Spleen (tissue), 11 donors: ENCODE results near the gene CEP131. TPM values are rescaled to one million over a fixed set of nuclear protein-coding genes. Genes with fewer than 3 reads are reported as not detected.
"Not testable (repeated sequence)": the region's sequence is repeated elsewhere in the genome, so short reads cannot be mapped to it uniquely, and the experiment has no call there.

ENCODE experiments used
- DNase-seq: peaks from one replicate; pipeline ENCODE4 v3.0.0-alpha.2; 2020
- H3K27ac ChIP-seq, 8 donors: fragments of 200-600 bp; sonication (generic) in 7 of 8; 1 replicate in 4 of 8; 2 replicates in 4 of 8; pipeline versions ENCODE4 v1.5.0 to v1.8.0; 2016 to 2021; ENCODE audit warnings: inconsistent platforms in 4 of 8, mild to moderate bottlenecking in 4 of 8, moderate library complexity in 1 of 8
- H3K27me3 ChIP-seq, 7 donors: fragments of 200-600 bp; sonication (generic) in 6 of 7; replicated peaks in 1 of 7; 1 replicate in 4 of 7; 2 replicates in 3 of 7; pipeline versions ENCODE4 v1.5.0 to v1.8.0; 2016 to 2021; ENCODE audit warnings: inconsistent platforms in 3 of 7, mild to moderate bottlenecking in 1 of 7
- H3K36me3 ChIP-seq, 6 donors: fragments of 200-600 bp; sonication (generic) in 5 of 6; 1 replicate in 4 of 6; 2 replicates in 2 of 6; pipeline versions ENCODE4 v1.5.0 to v1.8.0; 2016 to 2021; ENCODE audit warnings: inconsistent platforms in 2 of 6
- H3K4me1 ChIP-seq, 6 donors: fragments of 200-600 bp; sonication (generic) in 5 of 6; 1 replicate in 3 of 6; 2 replicates in 3 of 6; pipeline versions ENCODE4 v1.5.0 to v1.8.0; 2016 to 2021; ENCODE audit warnings: inconsistent platforms in 3 of 6
- H3K4me3 ChIP-seq, 8 donors: fragments of 200-600 bp; sonication (generic) in 7 of 8; 1 replicate in 4 of 8; 2 replicates in 4 of 8; pipeline versions ENCODE4 v1.5.0 to v1.8.0; 2016 to 2021; ENCODE audit warnings: inconsistent platforms in 4 of 8, mild to moderate bottlenecking in 4 of 8, moderate library complexity in 2 of 8
- H3K9me3 ChIP-seq, 8 donors: fragments of 200-600 bp; sonication (generic) in 7 of 8; 1 replicate in 4 of 8; 2 replicates in 4 of 8; pipeline versions ENCODE4 v1.5.0 to v1.8.0; 2016 to 2021; ENCODE audit warnings: inconsistent platforms in 4 of 8
- POLR2A ChIP-seq, 3 donors: fragments of 450-650 bp; IDR thresholded peaks; one replicate each; pipeline ENCODE4 v1.5.1; 2017; ENCODE audit warnings: antibody characterized with exemption in 3 of 3, mild to moderate bottlenecking in 1 of 3
- POLR2AphosphoS5 ChIP-seq, 3 donors: sonication (generic); formaldehyde crosslinking; IDR thresholded peaks; one replicate each; pipeline ENCODE4 v1.5.1; 2017; ENCODE audit warnings: antibody characterized with exemption in 3 of 3
- WGBS, 5 donors: extraction: QIAGEN DNeasy Blood & Tissue Kit in 3 of 5; methylation state at CpG; one replicate each; pipeline versions ENCODE4 v1.1.5 to v1.1.7; 2013 to 2018; 5-methylcytosine and 5-hydroxymethylcytosine counted together
- intact Hi-C: fragments of 100-400 bp; cut with DNase I; formaldehyde crosslinking; loops from one replicate; pipeline ENCODE4 v1.15.0; 2023; ENCODE audit warnings: low total_unique reads
- polyA plus RNA-seq, 3 donors: library from polyadenylated mRNA; stranded (reverse); fragments of 200-250 nt; gene quantifications; one replicate each; pipeline ENCODE4 v1.2.1, GENCODE V29; 2013
- total RNA-seq, 7 donors: library from RNA; depleted of rRNA in 3 of 7; stranded (reverse); fragments of >200 nt in 3 of 7; fragmentation: NEBNext Ultra II Directional in 4 of 7; extraction: Animal tissue kit (Norgen Biotek cat#: 25700) in 4 of 7; gene quantifications; one replicate each; pipeline versions ENCODE4 v1.1.0 to v1.2.1, GENCODE V29; 2016 to 2021
- TF ChIP-seq, protein P1 (sequence below), 11 experiments: fragments of 200-600 bp in 7 of 11; fragments of 450-650 bp in 4 of 11; sonication (generic) in 4 of 11; IDR thresholded peaks in 8 of 11; conservative IDR thresholded peaks in 3 of 11; 1 replicate in 7 of 11; 2 replicates in 4 of 11; pipeline versions ENCODE4 v1.4.0 to v1.8.0; 2016 to 2021; ENCODE audit warnings: antibody characterized with exemption in 11 of 11, inconsistent platforms in 4 of 11, mild to moderate bottlenecking in 1 of 11
- donor health status: healthy with polysubstance abuse.
- donor health status: DM: no; HTN: no; CAD: no; lungs with moderate emphysema.
- donor health status: DM: no; HTN: no; CAD: no.
- donor health status: Bipolar disorder and iron deficiency.
- donor health status: healthy.
- donor health status: DM: no; HTN: no; CAD: no.
- donor health status: DM: yes; HTN: yes; CAD: no.

Gene CEP131
- total and polyA plus RNA-seq, 10 donors, result 8.5 to 26.7 (median 13.3) TPM

DNA sequence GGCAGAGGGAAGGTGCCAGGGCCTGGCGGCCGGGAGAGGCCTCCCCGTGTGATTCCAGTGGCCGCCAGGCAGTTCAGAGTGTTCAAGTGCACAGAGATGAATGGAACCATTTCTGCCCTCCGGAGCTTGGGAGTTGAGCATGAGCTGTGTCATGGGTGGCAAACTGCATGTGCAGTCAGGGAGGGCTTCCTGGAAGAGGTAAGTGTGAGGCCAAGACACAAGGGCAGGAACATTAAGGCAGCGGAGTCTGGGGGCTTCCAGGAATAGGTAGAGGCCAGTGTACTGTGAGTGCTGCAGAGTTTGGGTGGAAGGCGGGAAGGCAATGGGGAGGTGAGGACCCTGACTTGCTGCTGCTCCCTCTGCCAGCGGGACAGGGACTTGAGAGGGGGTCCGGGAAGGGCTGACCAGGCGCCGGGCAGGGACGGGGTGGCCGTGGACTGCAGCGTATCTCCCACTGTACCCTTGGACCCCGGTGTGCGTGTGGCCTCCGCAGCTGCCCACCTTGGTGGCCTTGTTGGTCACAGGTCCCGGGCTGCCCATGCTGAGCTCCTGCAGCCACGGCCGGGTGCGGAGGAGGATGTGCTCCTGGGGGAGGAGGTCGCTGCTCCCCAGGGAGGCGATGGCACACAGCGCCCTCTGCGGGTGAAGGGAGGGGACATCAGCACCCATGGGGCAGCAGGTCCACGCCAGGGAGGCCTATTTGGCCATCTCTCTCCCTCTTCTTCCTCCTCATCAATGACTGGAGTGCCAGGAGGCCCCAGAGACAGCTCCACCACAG is 7.5 kb upstream of the CEP131 start:
- Histone ChIP-seq H3K9me3 (no peaks in the 10 kb centered on the region), H3K4me3 (no peak overlapping the region), H3K4me1 (peaks cover 0 to 37% (median 22%) of the 10 kb centered on the region in 6 donors), H3K27me3 (no peaks in the 10 kb centered on the region), H3K27ac (no peak overlapping the region), H3K36me3 (peaks cover 0 to 68% (median 52%) of the 10 kb centered on the region in 6 donors)
- intact Hi-C loops, result no loop called here
- TF ChIP-seq, protein P1, sequence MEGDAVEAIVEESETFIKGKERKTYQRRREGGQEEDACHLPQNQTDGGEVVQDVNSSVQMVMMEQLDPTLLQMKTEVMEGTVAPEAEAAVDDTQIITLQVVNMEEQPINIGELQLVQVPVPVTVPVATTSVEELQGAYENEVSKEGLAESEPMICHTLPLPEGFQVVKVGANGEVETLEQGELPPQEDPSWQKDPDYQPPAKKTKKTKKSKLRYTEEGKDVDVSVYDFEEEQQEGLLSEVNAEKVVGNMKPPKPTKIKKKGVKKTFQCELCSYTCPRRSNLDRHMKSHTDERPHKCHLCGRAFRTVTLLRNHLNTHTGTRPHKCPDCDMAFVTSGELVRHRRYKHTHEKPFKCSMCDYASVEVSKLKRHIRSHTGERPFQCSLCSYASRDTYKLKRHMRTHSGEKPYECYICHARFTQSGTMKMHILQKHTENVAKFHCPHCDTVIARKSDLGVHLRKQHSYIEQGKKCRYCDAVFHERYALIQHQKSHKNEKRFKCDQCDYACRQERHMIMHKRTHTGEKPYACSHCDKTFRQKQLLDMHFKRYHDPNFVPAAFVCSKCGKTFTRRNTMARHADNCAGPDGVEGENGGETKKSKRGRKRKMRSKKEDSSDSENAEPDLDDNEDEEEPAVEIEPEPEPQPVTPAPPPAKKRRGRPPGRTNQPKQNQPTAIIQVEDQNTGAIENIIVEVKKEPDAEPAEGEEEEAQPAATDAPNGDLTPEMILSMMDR (IDR thresholded peaks at IDR 0.05 in 8 of 11, conservative IDR thresholded peaks at IDR 0.05 in 3 of 11), result peak in 5 of 11 experiments; percentile 7 to 34 (median 33)
- TF ChIP-seq POLR2AphosphoS5 (IDR thresholded peaks at IDR 0.05) (no peak), POLR2A (IDR thresholded peaks at IDR 0.05) (no peak)
- 90 to 96% (median 92%) methylated on average over 20 to 26 of the region's 26 CpGs for WGBS, 5 donors
- DNase-seq, result no peak

DNA sequence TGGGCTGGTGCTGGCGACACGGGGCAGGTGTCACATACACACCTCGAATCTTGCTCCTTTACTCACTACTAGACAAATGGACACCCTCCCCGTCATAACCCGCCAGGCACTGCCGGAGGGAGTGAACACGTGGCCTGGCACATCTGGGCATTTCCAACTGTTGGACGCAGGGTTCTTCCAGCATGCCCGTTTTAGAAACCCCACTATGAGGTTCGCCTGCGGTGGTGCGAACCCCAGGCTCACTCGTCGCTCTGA is 6.8 kb upstream of the CEP131 start:
- no peak overlapping the region for H3K4me3 ChIP-seq
- no peaks in the 10 kb centered on the region for H3K27me3 ChIP-seq
- no peaks in the 10 kb centered on the region for H3K9me3 ChIP-seq
- TF ChIP-seq, protein P1 (IDR thresholded peaks at IDR 0.05 in 8 of 11, conservative IDR thresholded peaks at IDR 0.05 in 3 of 11), result no peak
- no peak for TF ChIP-seq POLR2A (IDR thresholded peaks at IDR 0.05)
- TF ChIP-seq POLR2AphosphoS5 (IDR thresholded peaks at IDR 0.05), result no peak
- intact Hi-C loops, result no loop called here
- no peak for DNase-seq
- H3K36me3 ChIP-seq, result peaks cover 0 to 64% (median 52%) of the 10 kb centered on the region in 6 donors
- H3K27ac ChIP-seq, result peak overlapping the region in 2 of 8 donors; percentile 74 to 79
- 93 to 97% (median 96%) methylated on average over 11 to 14 of the region's 14 CpGs for WGBS, 5 donors
- peaks cover 0 to 36% (median 21%) of the 10 kb centered on the region in 6 donors for H3K4me1 ChIP-seq

DNA sequence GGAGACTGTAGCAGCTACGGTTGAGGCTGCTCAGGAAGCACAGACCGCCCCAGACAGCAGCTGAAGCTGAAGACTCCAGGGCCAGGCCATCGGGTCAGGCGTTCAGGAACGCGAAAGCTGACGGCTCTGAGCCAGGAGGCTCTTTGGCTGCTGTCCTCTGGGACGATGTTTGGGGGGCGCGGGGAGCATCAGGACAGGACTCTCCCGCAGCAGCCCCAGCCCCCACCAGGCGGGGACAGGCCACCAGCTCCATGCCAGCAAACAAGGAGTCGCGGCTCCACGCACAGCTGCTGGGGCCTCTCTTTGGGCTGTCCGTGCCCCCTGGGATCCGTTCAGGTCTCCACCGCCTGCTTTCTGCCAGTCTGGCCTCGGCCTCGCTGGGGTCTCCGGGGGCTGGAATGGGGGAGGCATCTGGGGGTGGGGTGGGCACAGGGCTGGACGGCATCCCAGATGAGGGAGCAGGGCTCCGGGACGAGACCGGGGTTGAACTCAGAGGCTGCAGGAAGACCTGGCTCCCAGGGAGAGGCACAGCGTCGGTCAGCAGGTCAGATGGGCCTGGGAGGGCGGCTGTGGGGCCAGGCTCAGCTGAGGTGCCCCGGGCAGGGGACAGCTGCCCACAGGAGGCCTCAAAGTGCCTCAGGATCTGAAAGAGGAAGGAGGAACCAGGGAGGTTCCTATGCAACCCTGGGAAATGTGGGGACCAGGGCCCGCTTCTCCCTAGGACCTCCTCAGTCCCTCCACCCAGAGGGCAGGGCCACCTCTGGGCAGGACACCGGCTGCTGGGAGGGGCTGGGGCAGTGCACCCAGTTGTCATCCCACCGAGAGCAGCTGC is 6.3 kb upstream of the CEP131 start:
- peaks cover 0 to 58% (median 48%) of the 10 kb centered on the region in 6 donors for H3K36me3 ChIP-seq
- intact Hi-C loops, result no loop called here
- WGBS, 5 donors, result 82 to 92% (median 83%) methylated on average over 21 to 32 of the region's 32 CpGs
- no peaks in the 10 kb centered on the region for H3K27me3 ChIP-seq
- no peaks in the 10 kb centered on the region for H3K9me3 ChIP-seq
- TF ChIP-seq, protein P1 (IDR thresholded peaks at IDR 0.05 in 8 of 11, conservative IDR thresholded peaks at IDR 0.05 in 3 of 11), result no peak
- TF ChIP-seq POLR2A (IDR thresholded peaks at IDR 0.05) (no peak), POLR2AphosphoS5 (IDR thresholded peaks at IDR 0.05) (no peak)
- no peak overlapping the region for H3K4me3 ChIP-seq
- DNase-seq, result no peak
- peaks cover 0 to 37% (median 21%) of the 10 kb centered on the region in 6 donors for H3K4me1 ChIP-seq
- H3K27ac ChIP-seq, result peak overlapping the region; percentile 32 to 79 (median 66)

DNA sequence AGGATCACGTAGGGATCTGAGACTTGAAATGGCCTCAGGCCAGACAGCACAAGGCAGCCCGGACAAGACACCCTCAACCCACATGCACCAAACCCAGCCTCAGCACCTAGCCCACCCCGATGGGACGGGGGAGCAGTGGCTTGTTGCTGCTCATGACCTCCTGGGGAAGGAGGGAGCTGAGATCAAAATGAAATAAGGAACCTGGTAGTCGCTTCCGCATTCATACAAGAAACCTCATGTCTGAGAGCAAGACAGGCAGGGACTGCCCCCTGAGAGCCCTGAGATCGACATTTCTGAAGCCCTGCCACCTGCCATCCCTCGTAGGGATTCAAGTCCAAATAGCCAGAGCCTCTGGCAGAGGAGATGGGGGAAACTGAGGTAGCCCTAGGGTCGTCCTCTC is 5.7 kb upstream of the CEP131 start:
- Histone ChIP-seq H3K27ac (peak overlapping the region; percentile 32 to 79 (median 66)), H3K9me3 (no peaks in the 10 kb centered on the region), H3K36me3 (peaks cover 0 to 52% (median 42%) of the 10 kb centered on the region in 6 donors), H3K4me1 (peaks cover 0 to 43% (median 26%) of the 10 kb centered on the region in 6 donors), H3K4me3 (no peak overlapping the region), H3K27me3 (no peaks in the 10 kb centered on the region)
- intact Hi-C loops, result no loop called here
- TF ChIP-seq, protein P1 (IDR thresholded peaks at IDR 0.05 in 8 of 11, conservative IDR thresholded peaks at IDR 0.05 in 3 of 11), result no peak
- no peak for TF ChIP-seq POLR2A (IDR thresholded peaks at IDR 0.05)
- TF ChIP-seq POLR2AphosphoS5 (IDR thresholded peaks at IDR 0.05), result peak; percentile 19 to 53 (median 46)
- no peak for DNase-seq
- WGBS, 5 donors, result 49 to 70% (median 58%) methylated on average over 8 to 9 of the region's 9 CpGs

DNA sequence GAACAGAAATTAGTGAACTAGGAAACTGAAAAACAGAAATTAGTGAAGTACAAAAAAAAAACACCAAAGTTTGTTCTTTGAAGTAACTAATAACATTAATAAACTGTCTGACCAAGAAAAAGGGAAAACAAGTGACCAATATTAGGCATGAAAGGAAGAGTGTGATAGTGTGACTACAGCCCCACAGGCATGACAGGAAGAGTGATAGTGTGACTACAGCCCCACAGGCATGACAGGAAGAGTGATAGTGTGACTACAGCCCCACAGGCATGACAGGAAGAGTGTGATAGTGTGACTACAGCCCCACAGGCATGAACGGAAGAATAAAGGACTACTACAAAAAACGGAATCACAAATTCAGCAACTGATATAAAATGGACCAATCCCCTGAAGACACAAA is 4.9 kb upstream of the CEP131 start:
- H3K27me3 ChIP-seq, intact Hi-C loops, H3K9me3 ChIP-seq, H3K4me3 ChIP-seq, DNase-seq: not testable (repeated sequence)
- Histone ChIP-seq H3K27ac (peak overlapping the region; percentile 30 to 79 (median 66)), H3K36me3 (peaks cover 0 to 44% (median 34%) of the 10 kb centered on the region in 6 donors), H3K4me1 (peaks cover 0 to 48% (median 30%) of the 10 kb centered on the region in 6 donors)
- WGBS, 5 donors, result 27 to 48% (median 32%) methylated on average over 2 of the region's 2 CpGs
